Measurements from ENCODE around the gene KCNH3. TPM values are rescaled to one million over a fixed set of nuclear protein-coding genes. Genes with fewer than 3 reads are reported as not detected.

The KCNH3 gene
- total and polyA plus RNA-seq, 7 experiments from 2014 or later, result 0.99 to 5.3 (median 3.8) TPM

DNA sequence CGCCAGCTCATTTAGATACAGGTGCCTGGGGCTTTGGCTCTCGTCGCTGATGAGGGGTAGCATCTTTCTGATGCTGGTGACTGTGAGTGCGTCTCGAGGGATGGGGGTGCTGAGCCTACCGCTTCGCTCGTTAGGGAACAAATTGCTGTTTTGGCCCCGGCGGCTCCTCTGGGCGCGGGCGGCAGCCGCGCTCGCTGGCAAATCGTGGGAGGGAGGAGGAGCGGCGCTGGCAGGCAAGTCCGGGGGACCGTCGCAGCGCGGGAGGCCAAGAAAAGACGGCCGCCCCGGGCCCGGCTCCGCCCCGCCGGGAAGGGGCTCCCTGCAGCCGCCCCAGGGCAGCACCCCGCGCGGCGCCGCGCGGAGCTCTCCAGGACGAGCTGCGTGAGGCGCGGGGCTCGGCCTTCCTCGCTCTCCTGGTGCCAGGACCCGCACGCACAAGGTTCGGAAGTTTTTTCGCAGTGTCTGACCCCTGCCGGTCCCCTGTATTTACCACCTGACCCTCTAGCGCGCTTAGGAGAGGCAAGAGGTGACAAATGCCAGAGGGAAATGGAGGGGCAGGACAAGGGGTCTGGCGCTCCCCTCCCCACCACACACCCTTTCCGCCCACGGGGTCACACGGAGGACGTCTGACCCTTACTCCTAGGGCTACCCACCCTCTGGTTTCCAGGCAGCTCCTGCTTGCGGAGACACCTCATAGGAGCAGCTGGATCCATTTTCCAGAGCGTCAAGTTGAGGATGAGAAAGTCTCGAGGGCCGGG, 899 bp upstream of the KCNH3 start:
- intact Hi-C loops (cut with micrococcal nuclease), result loop anchor here (1.0 to 5.0 kb wide), 9 partner anchors 15 to 469 kb away; partner anchors contain the start of genes MCRS1 (in 2 of the 2), PRPF40B (in 2 of the 2), RHEBL1 (in 1 of the 2) and TMBIM6 (in 1 of the 2)
- H3K27me3 Mint-ChIP-seq, result peaks cover 0 to 59% (median 6%) of the 10 kb centered on the region in 5 donors
- POLR2A ChIA-PET, result interaction anchor here (1.0 to 1.8 kb wide), 4 partner anchors 16 to 349 kb away, joined by 3 to 4 read pairs (median 3); partner anchors contain the start of genes PRPF40B and TUBA1A
- CTCF ChIA-PET, result interaction anchor here (0.6 to 1.5 kb wide), 2 partner anchors 85 to 863 kb away, joined by 3 to 4 read pairs; partner anchors contain the start of gene LARP4
- H3K4me3 ChIP-seq (ENCODE audit: low read length), result peak overlapping the region; percentile 69
- H3K27ac Mint-ChIP-seq, result peak overlapping the region in 3 of 9 donors; percentile 21 to 81 (median 40)
- H3K4me1 ChIP-seq (ENCODE audit: control insufficient read depth in 2 of 2, insufficient read depth in 2 of 2, low read length in 2 of 2), result peaks cover 14 to 15% of the 10 kb centered on the region in 2 donors
- no peaks in the 10 kb centered on the region for H3K36me3 Mint-ChIP-seq
- peaks cover 10 to 30% (median 20%) of the 10 kb centered on the region in 7 donors for H3K4me1 Mint-ChIP-seq
- peak; percentile 15 for ATAC-seq
- no peaks in the 10 kb centered on the region for H3K9me3 ChIP-seq (ENCODE audit: control insufficient read depth in 2 of 3, low read length in 3 of 3)
- H3K4me3 Mint-ChIP-seq, result peak overlapping the region; percentile 66 to 89 (median 84)
- DNase-seq, result peak in 4 of 9 donors; percentile 25 to 56 (median 28)
- H3K27me3 ChIP-seq (ENCODE audit: control insufficient read depth in 2 of 2, insufficient read depth in 2 of 2, low read length in 2 of 2), result no peaks in the 10 kb centered on the region
- peak overlapping the region; percentile 11 for H3K27ac ChIP-seq (ENCODE audit: low read depth, low read length)
- H3K36me3 ChIP-seq (ENCODE audit: control insufficient read depth in 2 of 3, insufficient read depth in 3 of 3, low read length in 3 of 3), result no peaks in the 10 kb centered on the region
- no peaks in the 10 kb centered on the region for H3K9me3 Mint-ChIP-seq

DNA sequence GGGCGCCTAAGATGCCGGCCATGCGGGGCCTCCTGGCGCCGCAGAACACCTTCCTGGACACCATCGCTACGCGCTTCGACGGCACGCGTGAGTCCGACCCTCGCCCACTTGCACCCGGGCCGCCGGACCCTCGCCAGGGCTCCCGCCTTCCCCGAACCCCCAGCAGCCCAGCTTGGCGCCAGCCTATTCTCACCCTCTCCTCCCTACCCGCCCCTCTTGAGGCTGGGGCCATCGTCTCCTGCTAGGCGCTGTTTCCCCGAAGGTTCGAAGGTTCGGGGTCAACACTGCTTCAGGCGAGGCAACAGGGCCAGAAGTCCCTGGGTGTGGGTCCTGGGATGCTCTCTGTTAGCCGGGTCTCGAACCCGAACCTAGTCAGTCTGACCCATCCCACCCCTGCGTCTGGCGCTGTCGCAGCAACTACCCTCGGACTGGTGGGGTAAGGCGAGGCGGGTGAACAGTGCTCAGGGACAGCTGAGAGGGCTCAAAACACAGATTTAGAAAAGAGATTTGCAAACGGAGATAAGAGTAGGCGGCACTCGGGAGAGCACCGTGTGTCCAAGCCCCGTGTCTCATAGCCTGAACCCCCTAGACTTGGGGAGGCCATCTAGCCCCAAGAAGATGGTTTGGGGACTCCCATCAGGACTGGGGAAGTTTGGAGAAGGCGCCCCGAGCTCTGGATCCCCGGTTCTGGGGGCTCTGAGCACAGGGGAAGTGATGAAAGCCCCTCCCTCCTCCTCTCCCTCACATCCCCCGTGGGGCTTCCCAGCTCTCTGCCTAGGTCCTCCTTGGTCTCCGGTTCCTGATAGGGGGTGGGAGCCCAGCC, 787 bp downstream of the KCNH3 start:
- DNase-seq (no peak), ATAC-seq (no peak)
- H3K4me1 Mint-ChIP-seq, result peaks cover 15 to 39% (median 27%) of the 10 kb centered on the region in 7 donors
- no peaks in the 10 kb centered on the region for H3K36me3 Mint-ChIP-seq
- H3K9me3 Mint-ChIP-seq, result no peaks in the 10 kb centered on the region
- CTCF ChIA-PET, result interaction anchor here (1.0 to 2.1 kb wide), 2 partner anchors 13 to 25 kb away, joined by 5 to 7 read pairs; no protein-coding TSS in a partner anchor
- no peaks in the 10 kb centered on the region for H3K36me3 ChIP-seq (ENCODE audit: control insufficient read depth in 2 of 3, insufficient read depth in 3 of 3, low read length in 3 of 3)
- H3K27me3 ChIP-seq (ENCODE audit: control insufficient read depth in 2 of 2, insufficient read depth in 2 of 2, low read length in 2 of 2), result no peaks in the 10 kb centered on the region
- H3K9me3 ChIP-seq (ENCODE audit: control insufficient read depth in 2 of 3, low read length in 3 of 3), result no peaks in the 10 kb centered on the region
- H3K27ac ChIP-seq (ENCODE audit: low read depth, low read length), result no peak overlapping the region
- peak overlapping the region; percentile 37 for H3K4me3 ChIP-seq (ENCODE audit: low read length)
- H3K4me3 Mint-ChIP-seq, result peak overlapping the region; percentile 62 to 87 (median 74)
- intact Hi-C loops (cut with micrococcal nuclease), result loop anchor here (1.0 to 5.0 kb wide), 5 partner anchors 10 to 83 kb away; partner anchors contain the start of genes PRPF40B (in 2 of the 2) and MCRS1 (in 1 of the 2)
- H3K27ac Mint-ChIP-seq, result peak overlapping the region in 6 of 9 donors; percentile 43 to 71 (median 64)
- POLR2A ChIA-PET, result interaction anchor here (0.9 to 1.5 kb wide), 5 partner anchors 9 to 83 kb away, joined by 3 to 6 read pairs (median 4); partner anchors contain the start of gene PRPF40B
- H3K4me1 ChIP-seq (ENCODE audit: control insufficient read depth in 2 of 2, insufficient read depth in 2 of 2, low read length in 2 of 2), result peaks cover 14 to 15% of the 10 kb centered on the region in 2 donors
- H3K27me3 Mint-ChIP-seq, result peaks cover 0 to 67% (median 6%) of the 10 kb centered on the region in 5 donors

DNA sequence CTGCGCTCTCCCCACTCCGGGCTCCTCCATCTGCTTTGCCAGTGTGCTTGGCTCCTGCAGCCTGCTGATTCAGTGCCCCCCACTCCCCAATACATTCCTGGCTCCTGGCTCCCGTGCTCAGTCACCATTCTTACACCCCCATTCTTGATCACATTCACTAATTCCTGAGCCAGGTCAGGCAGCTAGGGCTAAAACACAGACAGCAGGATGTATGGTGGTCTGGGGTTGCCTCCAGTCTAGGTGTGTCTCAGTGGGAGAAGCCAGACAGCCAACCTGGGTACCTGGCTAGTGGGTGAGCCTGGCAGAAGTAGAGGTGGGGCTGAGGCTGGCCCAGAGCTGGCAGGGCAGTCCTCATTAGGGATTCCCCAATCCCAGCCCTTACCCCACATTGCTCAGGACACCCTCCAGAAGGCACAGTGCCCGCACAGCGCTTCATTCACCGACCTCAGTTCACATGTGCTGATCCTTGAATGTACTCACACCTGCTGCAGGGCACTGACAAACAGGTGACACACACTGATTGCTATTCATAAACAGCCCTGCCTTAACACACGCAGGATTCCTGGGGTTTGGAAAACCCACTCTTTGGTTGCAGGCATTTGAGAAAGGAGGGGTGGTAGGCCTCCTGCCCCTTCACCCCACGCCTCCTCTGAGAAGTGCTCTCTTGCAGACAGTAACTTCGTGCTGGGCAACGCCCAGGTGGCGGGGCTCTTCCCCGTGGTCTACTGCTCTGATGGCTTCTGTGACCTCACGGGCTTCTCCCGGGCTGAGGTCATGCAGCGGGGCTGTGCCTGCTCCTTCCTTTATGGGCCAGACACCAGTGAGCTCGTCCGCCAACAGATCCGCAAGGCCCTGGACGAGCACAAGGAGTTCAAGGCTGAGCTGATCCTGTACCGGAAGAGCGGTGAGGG, 1.7 kb downstream of the KCNH3 start:
- POLR2A ChIA-PET, result interaction anchor here (1.2 to 1.4 kb wide), 3 partner anchors 14 to 82 kb away, joined by 3 to 5 read pairs (median 4); partner anchors contain the start of gene PRPF40B

DNA sequence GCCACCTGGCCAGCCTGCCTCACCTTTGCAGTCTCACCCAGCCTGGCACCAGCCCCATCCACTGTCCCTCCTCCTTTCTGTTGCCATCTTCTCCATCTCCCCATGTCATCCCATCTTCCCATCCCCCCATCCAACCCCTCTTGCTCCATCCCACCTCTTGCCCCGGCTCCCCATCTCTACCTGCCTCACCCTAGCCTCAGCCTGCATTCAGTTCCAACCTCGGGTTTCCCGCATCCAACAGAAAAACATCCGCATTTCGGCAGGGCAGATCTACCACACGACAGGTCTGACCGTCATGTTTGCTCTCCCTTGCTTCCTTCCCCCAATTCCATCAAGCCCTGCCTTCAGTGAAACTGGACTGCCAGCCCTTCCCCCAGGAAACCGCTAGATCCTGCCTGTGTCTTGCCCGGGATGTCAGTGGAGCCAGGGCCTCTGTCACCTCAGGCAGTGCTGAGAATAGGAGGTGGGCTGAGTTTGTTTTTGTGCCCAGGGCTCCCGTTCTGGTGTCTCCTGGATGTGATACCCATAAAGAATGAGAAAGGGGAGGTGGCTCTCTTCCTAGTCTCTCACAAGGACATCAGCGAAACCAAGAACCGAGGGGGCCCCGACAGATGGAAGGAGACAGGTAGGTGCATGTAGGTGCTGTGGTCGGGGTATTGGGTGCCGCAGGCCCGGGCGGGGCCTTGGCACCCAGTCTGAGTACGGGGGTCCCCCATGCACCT, 2.5 kb downstream of the KCNH3 start:
- Mint-ChIP-seq H3K4me3 (peak overlapping the region in 3 of 10 donors; percentile 2 to 27 (median 12)), H3K27me3 (peaks cover 0 to 60% (median 6%) of the 10 kb centered on the region in 5 donors), H3K4me1 (peaks cover 16 to 44% (median 27%) of the 10 kb centered on the region in 7 donors), H3K36me3 (no peaks in the 10 kb centered on the region), H3K27ac (peak overlapping the region in 6 of 9 donors; percentile 1 to 46 (median 32)), H3K9me3 (peaks cover 0 to 2% (median 0%) of the 10 kb centered on the region in 11 donors)
- POLR2A ChIA-PET, result interaction anchor here (1.4 kb wide), 1 partner anchor 81 kb away, joined by 5 read pairs; the partner anchor contains the start of gene PRPF40B
- intact Hi-C loops (cut with micrococcal nuclease), result no loop called here
- Histone ChIP-seq H3K4me1 (ENCODE audit: control insufficient read depth in 2 of 2, insufficient read depth in 2 of 2, low read length in 2 of 2) (peaks cover 14 to 15% of the 10 kb centered on the region in 2 donors), H3K27me3 (ENCODE audit: control insufficient read depth in 2 of 2, insufficient read depth in 2 of 2, low read length in 2 of 2) (no peaks in the 10 kb centered on the region), H3K9me3 (ENCODE audit: control insufficient read depth in 2 of 3, low read length in 3 of 3) (no peaks in the 10 kb centered on the region), H3K27ac (ENCODE audit: low read depth, low read length) (no peak overlapping the region), H3K4me3 (ENCODE audit: low read length) (no peak overlapping the region), H3K36me3 (ENCODE audit: control insufficient read depth in 2 of 3, insufficient read depth in 3 of 3, low read length in 3 of 3) (no peaks in the 10 kb centered on the region)
- CTCF ChIA-PET, result interaction anchor here (0.5 kb wide), 1 partner anchor 17 kb away, joined by 3 read pairs; no protein-coding TSS in a partner anchor
- ATAC-seq (no peak), DNase-seq (no peak)

More for the DNA sequence above, 1.7 kb downstream of the KCNH3 start:
- H3K4me3 ChIP-seq (ENCODE audit: low read length), result no peak overlapping the region
- Mint-ChIP-seq H3K36me3 (no peaks in the 10 kb centered on the region), H3K27me3 (peaks cover 0 to 68% (median 6%) of the 10 kb centered on the region in 5 donors), H3K4me3 (peak overlapping the region; percentile 49 to 78 (median 62)), H3K4me1 (peaks cover 16 to 44% (median 27%) of the 10 kb centered on the region in 7 donors), H3K9me3 (peaks cover 0 to 2% (median 0%) of the 10 kb centered on the region in 11 donors), H3K27ac (peak overlapping the region; percentile 28 to 83 (median 66))
- CTCF ChIA-PET, result interaction anchor here (2.1 kb wide), 1 partner anchor 13 kb away, joined by 7 read pairs; no protein-coding TSS in a partner anchor
- peaks cover 14 to 15% of the 10 kb centered on the region in 2 donors for H3K4me1 ChIP-seq (ENCODE audit: control insufficient read depth in 2 of 2, insufficient read depth in 2 of 2, low read length in 2 of 2)
- intact Hi-C loops (cut with micrococcal nuclease), result no loop called here
- no peak overlapping the region for H3K27ac ChIP-seq (ENCODE audit: low read depth, low read length)
- H3K27me3 ChIP-seq (ENCODE audit: control insufficient read depth in 2 of 2, insufficient read depth in 2 of 2, low read length in 2 of 2), result no peaks in the 10 kb centered on the region
- DNase-seq, result no peak
- no peaks in the 10 kb centered on the region for H3K36me3 ChIP-seq (ENCODE audit: control insufficient read depth in 2 of 3, insufficient read depth in 3 of 3, low read length in 3 of 3)
- no peaks in the 10 kb centered on the region for H3K9me3 ChIP-seq (ENCODE audit: control insufficient read depth in 2 of 3, low read length in 3 of 3)
- no peak for ATAC-seq

DNA sequence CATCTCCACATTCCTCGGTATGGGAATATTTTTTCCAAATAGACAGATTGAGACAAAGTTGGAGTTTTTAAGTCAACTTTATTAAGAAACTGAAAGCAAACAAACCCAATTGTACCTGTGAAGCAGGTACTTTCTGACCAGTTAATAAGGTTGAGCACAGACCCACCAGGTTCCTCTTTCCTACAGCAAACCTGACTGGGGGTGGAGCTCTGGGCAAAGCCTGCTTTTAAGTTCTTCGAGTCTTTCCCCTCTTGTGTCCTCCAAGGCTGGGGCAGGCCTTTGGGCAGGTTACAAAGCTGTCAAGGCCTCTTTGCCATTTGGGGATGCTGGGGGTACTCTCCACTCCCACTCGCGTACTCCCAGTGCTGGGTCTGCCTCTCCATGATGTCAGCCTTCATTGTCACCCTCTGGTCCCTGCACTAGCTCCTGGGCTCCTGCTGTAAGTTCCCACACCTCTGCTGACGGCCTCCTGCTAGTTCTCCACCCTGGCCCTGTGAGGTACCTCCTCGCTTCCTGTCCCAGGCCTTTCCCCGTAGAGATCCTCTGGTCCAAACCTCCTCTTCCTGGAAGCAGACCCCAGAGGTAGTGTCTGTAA, 3.2 kb downstream of the KCNH3 start:
- CTCF ChIA-PET, result interaction anchor here (0.5 kb wide), 1 partner anchor 16 kb away, joined by 3 read pairs; no protein-coding TSS in a partner anchor

More for the DNA sequence above, 3.2 kb downstream of the KCNH3 start:
- Histone ChIP-seq H3K27me3 (ENCODE audit: control insufficient read depth in 2 of 2, insufficient read depth in 2 of 2, low read length in 2 of 2) (no peaks in the 10 kb centered on the region), H3K27ac (ENCODE audit: low read depth, low read length) (no peak overlapping the region), H3K36me3 (ENCODE audit: control insufficient read depth in 2 of 3, insufficient read depth in 3 of 3, low read length in 3 of 3) (no peaks in the 10 kb centered on the region), H3K4me3 (ENCODE audit: low read length) (no peak overlapping the region), H3K9me3 (ENCODE audit: control insufficient read depth in 2 of 3, low read length in 3 of 3) (no peaks in the 10 kb centered on the region), H3K4me1 (ENCODE audit: control insufficient read depth in 2 of 2, insufficient read depth in 2 of 2, low read length in 2 of 2) (peaks cover 14 to 15% of the 10 kb centered on the region in 2 donors)
- no peak for DNase-seq
- Mint-ChIP-seq H3K4me1 (peaks cover 16 to 44% (median 27%) of the 10 kb centered on the region in 7 donors), H3K36me3 (no peaks in the 10 kb centered on the region), H3K4me3 (peak overlapping the region in 1 of 10 donors; percentile 25), H3K9me3 (peaks cover 0 to 2% (median 0%) of the 10 kb centered on the region in 11 donors), H3K27me3 (peaks cover 0 to 56% (median under 1%) of the 10 kb centered on the region in 5 donors), H3K27ac (peak overlapping the region in 2 of 9 donors; percentile 8 to 67)
- no peak for ATAC-seq
- POLR2A ChIA-PET, result no interaction called here
- intact Hi-C loops (cut with micrococcal nuclease), result no loop called here

Data from naive thymus-derived CD4-positive, alpha-beta T cell (primary cell).